ENCODE data around the gene BPIFB2.

DNA sequence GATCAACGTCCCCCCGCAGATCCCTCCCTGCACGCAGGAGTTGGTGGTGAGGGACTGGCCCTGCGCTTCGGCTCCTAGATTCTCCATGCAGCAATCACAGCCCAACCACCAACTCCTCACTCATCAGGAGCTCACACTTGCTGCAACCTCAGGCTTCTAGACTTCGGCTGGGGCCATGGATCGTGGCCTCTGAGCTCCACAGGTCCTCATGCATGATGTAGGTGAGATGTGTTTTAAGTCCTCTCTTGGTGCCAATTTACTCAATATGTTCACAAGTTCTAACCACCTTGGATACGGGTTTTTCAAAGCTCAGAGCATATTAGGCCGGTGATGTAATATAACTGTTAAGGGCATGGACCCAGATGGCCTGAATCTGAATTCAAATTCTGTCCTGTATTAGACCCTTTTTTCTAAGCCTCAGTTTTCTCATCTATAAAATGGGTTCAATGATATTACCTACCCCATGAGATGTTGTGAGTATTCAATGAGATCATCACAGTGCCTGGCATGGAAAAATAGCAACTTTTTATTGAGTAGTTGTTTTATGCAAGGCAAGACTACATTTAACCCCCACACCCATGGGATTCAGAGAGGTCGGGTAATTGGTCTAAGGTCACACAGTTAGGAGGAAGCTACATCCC lies 34.3 kb upstream of the BPIFB2 start:
- no peak for TF ChIP-seq CTCF (IDR thresholded peaks at IDR 0.05)
- TF ChIP-seq POLR2A (IDR thresholded peaks at IDR 0.05), result no peak
- TF ChIP-seq POLR2AphosphoS5 (IDR thresholded peaks at IDR 0.05), result no peak
